Hepatocyte (in vitro differentiated cells): ENCODE measurements around the gene CDC5L. TPM values are rescaled to one million over a fixed set of nuclear protein-coding genes. Genes with fewer than 3 reads are reported as not detected.
A peak's percentile ranks its signal among the peaks of the same experiment; 100 is the strongest.
"Not testable (repeated sequence)": the region's sequence is repeated elsewhere in the genome, so short reads cannot be mapped to it uniquely, and the experiment has no call there.

Experiments
- DNase-seq: peaks from one replicate; pipeline ENCODE4 v3.0.0-alpha.2; 2016; ENCODE audit warnings: low spot score
- H2AFZ ChIP-seq: fragments of 200-600 bp; sonication (generic); 2 replicates; pipeline ENCODE4 v1.6.0; 2016; ENCODE audit warnings: antibody characterized with exemption, mild to moderate bottlenecking
- H3K27ac ChIP-seq: fragments of 200-600 bp; sonication (generic); 2 replicates; pipeline ENCODE4 v1.5.1; 2016; ENCODE audit warnings: mild to moderate bottlenecking
- H3K27me3 ChIP-seq: fragments of 200-600 bp; sonication (generic); 2 replicates; pipeline ENCODE4 v1.6.1; 2016
- H3K36me3 ChIP-seq: fragments of 200-600 bp; sonication (generic); replicated peaks from 2 replicates; pipeline ENCODE4 v1.5.1; 2016; ENCODE audit warnings: low read depth; ENCODE audit not compliant: insufficient read depth
- H3K4me1 ChIP-seq: fragments of 200-600 bp; sonication (generic); 2 replicates; pipeline ENCODE4 v1.5.1; 2016; ENCODE audit warnings: mild to moderate bottlenecking, moderate library complexity; ENCODE audit not compliant: insufficient read depth
- H3K4me2 ChIP-seq: fragments of 200-600 bp; sonication (generic); 2 replicates; pipeline ENCODE4 v1.6.0; 2016
- H3K4me3 ChIP-seq: fragments of 200-600 bp; sonication (generic); 2 replicates; pipeline ENCODE4 v1.5.1; 2016; ENCODE audit warnings: mild to moderate bottlenecking
- H3K79me2 ChIP-seq: fragments of 200-600 bp; sonication (generic); 2 replicates; pipeline ENCODE4 v1.6.0; 2017; ENCODE audit warnings: mild to moderate bottlenecking
- H3K9me2 ChIP-seq: fragments of 200-600 bp; sonication (generic); replicated peaks from 2 replicates; pipeline ENCODE4 v1.6.0; 2017; ENCODE audit warnings: mild to moderate bottlenecking; ENCODE audit not compliant: insufficient read depth
- H3K9me3 ChIP-seq: fragments of 200-600 bp; sonication (generic); 2 replicates; pipeline ENCODE4 v1.5.1; 2016; ENCODE audit warnings: low read depth, mild to moderate bottlenecking
- H4K20me1 ChIP-seq: fragments of 200-600 bp; sonication (generic); 2 replicates; pipeline ENCODE4 v1.6.0; 2016; ENCODE audit warnings: mild to moderate bottlenecking; ENCODE audit not compliant: insufficient read depth, poor library complexity, severe bottlenecking
- EZH2 ChIP-seq: fragments of 200-600 bp; sonication (generic); IDR thresholded peaks from 2 replicates; pipeline ENCODE4 v1.6.1; 2016; ENCODE audit warnings: antibody characterized with exemption, mild to moderate bottlenecking, borderline replicate concordance
- EZH2phosphoT487 ChIP-seq: fragments of 200-600 bp; sonication (generic); IDR thresholded peaks from one replicate; pipeline ENCODE4 v1.6.1; 2018; ENCODE audit warnings: antibody characterized with exemption, mild to moderate bottlenecking, low read depth, moderate library complexity; ENCODE audit not compliant: unreplicated experiment, severe bottlenecking
- WGBS: methylation state at CpG from one replicate; pipeline ENCODE4 v1.1.6; 2016; ENCODE audit warnings: low lambda C conversion rate; ENCODE audit errors: missing lambda C conversion rate; 5-methylcytosine and 5-hydroxymethylcytosine counted together
- polyA plus RNA-seq: library from polyadenylated mRNA; unstranded; fragments of >200 nt; fragmentation: Nextera tagmentation; extraction: Ambion mirVana; gene quantifications from 2 replicates; pipeline ENCODE4 v1.2.1, GENCODE V29; 2016
- total RNA-seq: library from RNA; depleted of rRNA; stranded (reverse); fragments of >200 nt; gene quantifications from 2 replicates; pipeline ENCODE4 v1.2.3, GENCODE V29; 2014
- TF ChIP-seq, protein P1 (sequence below): fragments of 200-600 bp; sonication (generic); IDR thresholded peaks from 2 replicates; pipeline ENCODE4 v1.5.1; 2016; ENCODE audit warnings: antibody characterized with exemption, mild to moderate bottlenecking; ENCODE audit not compliant: poor library complexity

CDC5L gene
- total and polyA plus RNA-seq, 2 experiments from 2014 or later = 10.0 to 23.1 TPM

GRCh38 chr6:44342489-44342888 is 45.0 kb upstream of the CDC5L start, which contains the start of gene SPATS1:
Gene SPATS1 (plus strand): TSS chr6:44342650. CDS start chr6:44343096, 446 bp downstream.
- H3K4me2 ChIP-seq = peak within 1 kb of the TSS; percentile 65
- no peaks in the 10 kb centered on the region for H4K20me1 ChIP-seq
- H3K79me2 ChIP-seq = no peaks in the 10 kb centered on the region
- H3K27me3 ChIP-seq = peaks cover 39% of the 10 kb centered on the region
- WGBS = 48% methylated on average over 31 of the region's 31 CpGs
- H3K36me3 ChIP-seq = no peaks in the 10 kb centered on the region
- H2AFZ ChIP-seq = peak within 1 kb of the TSS; percentile 15
- no peaks in the 10 kb centered on the region for H3K9me2 ChIP-seq
- no peaks in the 10 kb centered on the region for H3K9me3 ChIP-seq
- peak; percentile 14 for DNase-seq
- no peak for TF ChIP-seq EZH2phosphoT487
- TF ChIP-seq EZH2 = no peak
- TF ChIP-seq, protein P1, sequence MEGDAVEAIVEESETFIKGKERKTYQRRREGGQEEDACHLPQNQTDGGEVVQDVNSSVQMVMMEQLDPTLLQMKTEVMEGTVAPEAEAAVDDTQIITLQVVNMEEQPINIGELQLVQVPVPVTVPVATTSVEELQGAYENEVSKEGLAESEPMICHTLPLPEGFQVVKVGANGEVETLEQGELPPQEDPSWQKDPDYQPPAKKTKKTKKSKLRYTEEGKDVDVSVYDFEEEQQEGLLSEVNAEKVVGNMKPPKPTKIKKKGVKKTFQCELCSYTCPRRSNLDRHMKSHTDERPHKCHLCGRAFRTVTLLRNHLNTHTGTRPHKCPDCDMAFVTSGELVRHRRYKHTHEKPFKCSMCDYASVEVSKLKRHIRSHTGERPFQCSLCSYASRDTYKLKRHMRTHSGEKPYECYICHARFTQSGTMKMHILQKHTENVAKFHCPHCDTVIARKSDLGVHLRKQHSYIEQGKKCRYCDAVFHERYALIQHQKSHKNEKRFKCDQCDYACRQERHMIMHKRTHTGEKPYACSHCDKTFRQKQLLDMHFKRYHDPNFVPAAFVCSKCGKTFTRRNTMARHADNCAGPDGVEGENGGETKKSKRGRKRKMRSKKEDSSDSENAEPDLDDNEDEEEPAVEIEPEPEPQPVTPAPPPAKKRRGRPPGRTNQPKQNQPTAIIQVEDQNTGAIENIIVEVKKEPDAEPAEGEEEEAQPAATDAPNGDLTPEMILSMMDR = no peak
- no peak within 1 kb of the TSS for H3K4me3 ChIP-seq
- H3K27ac ChIP-seq = no peak within 1 kb of the TSS
- H3K4me1 ChIP-seq = no peaks in the 10 kb centered on the region

GRCh38 chr6:44346818-44347217 is 40.7 kb upstream of the CDC5L start:
- H3K27ac ChIP-seq, H3K79me2 ChIP-seq, H2AFZ ChIP-seq, H4K20me1 ChIP-seq, H3K4me2 ChIP-seq, H3K36me3 ChIP-seq, DNase-seq, H3K4me3 ChIP-seq, H3K9me2 ChIP-seq, H3K9me3 ChIP-seq, H3K4me1 ChIP-seq: not testable (repeated sequence)
- 84% methylated on average over 4 of the region's 4 CpGs for WGBS
- peaks cover 33% of the 10 kb centered on the region for H3K27me3 ChIP-seq

DNA sequence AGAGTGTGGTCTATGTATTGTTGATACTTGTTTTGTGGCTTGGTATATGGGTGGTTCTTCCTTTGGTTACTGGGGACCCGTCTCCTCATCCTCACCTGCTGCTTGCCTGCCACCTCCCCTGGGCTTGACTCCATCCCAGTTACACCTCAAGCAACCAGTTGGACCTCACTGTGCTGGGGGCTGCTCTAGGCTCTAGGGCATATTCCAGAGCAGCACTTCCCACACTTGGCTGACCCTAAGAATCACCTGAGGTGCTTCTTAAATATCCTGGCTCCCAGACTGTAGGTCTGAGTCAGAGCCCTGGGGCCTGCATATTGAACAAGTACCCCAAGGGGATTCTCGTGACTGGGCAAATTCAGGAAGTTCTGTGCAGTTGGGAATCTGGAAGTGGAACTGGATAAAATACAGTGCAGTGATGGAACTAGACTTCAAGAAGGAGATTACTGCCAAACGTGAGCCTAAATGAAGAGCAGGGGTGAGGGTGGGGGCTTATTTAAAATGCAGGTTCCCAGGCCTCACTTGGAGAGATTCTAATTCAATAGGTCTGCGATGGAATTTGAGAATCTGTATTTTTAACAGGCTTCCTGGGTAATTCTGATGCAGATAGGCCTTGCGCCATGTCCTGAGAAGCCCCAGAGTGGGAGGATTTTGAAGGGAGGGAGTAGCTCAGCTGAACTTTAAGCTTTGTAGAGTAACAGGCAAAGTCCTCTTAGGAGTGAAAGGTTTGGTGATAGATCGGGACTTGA is 37.4 kb upstream of the CDC5L start:
- H3K79me2 ChIP-seq = no peaks in the 10 kb centered on the region
- no peaks in the 10 kb centered on the region for H3K36me3 ChIP-seq
- 74% methylated on average over 6 of the region's 6 CpGs for WGBS
- H3K9me3 ChIP-seq = no peaks in the 10 kb centered on the region
- DNase-seq = no peak
- no peak overlapping the region for H3K4me3 ChIP-seq
- H4K20me1 ChIP-seq = no peaks in the 10 kb centered on the region
- H2AFZ ChIP-seq = no peak overlapping the region
- TF ChIP-seq EZH2 = no peak
- TF ChIP-seq, protein P1 = no peak
- TF ChIP-seq EZH2phosphoT487 = no peak
- no peaks in the 10 kb centered on the region for H3K4me1 ChIP-seq
- peaks cover under 1% of the 10 kb centered on the region for H3K27me3 ChIP-seq
- no peaks in the 10 kb centered on the region for H3K9me2 ChIP-seq
- H3K4me2 ChIP-seq = no peak overlapping the region
- no peak overlapping the region for H3K27ac ChIP-seq

DNA sequence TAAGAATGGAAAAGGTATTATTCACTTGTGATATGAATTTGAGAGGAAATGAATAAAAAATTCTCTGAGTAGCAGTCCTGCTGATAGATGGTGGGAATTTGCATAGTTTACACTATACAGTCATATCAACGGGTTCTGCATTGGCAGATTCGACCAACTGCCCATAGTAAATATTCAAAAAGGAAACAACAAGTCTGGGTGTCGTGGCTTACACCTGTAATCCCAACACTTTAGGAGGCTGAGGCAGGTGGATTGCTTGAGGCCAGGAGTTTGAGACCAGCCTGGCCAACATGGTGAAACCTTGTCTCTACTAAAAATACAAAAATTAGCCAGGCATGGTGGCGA is 36.9 kb upstream of the CDC5L start:
- DNase-seq, H3K4me2 ChIP-seq, H3K9me3 ChIP-seq, H3K27me3 ChIP-seq, H4K20me1 ChIP-seq, H3K9me2 ChIP-seq, H3K79me2 ChIP-seq, H3K4me1 ChIP-seq, H3K36me3 ChIP-seq, H2AFZ ChIP-seq, H3K4me3 ChIP-seq, H3K27ac ChIP-seq: not testable (repeated sequence)
- 71% methylated on average over 4 of the region's 4 CpGs for whole genome bisulfite sequencing
